Mesothelial cell of epicardium (in vitro differentiated cells): ENCODE results near the gene COL8A1. TPM values are rescaled to one million over a fixed set of nuclear protein-coding genes. Genes with fewer than 3 reads are reported as not detected.

Experiments
- DNase-seq, 2 experiments: peaks; one replicate each; pipeline ENCODE4 v3.0.0; 2021; ENCODE audit warnings: low spot score in 2 of 2; ENCODE audit not compliant: unreplicated experiment in 2 of 2
- H3K27ac Mint-ChIP-seq: 2 replicates; pipeline ENCODE4 v1.8.0; 2021; ENCODE audit warnings: mixed read lengths
- H3K27me3 Mint-ChIP-seq: 2 replicates; pipeline ENCODE4 v1.8.0; 2021; ENCODE audit warnings: low read depth, mixed read lengths
- H3K36me3 Mint-ChIP-seq: 2 replicates; pipeline ENCODE4 v1.8.0; 2021; ENCODE audit warnings: mixed read lengths
- H3K4me1 Mint-ChIP-seq: 2 replicates; pipeline ENCODE4 v1.8.0; 2021; ENCODE audit warnings: mixed read lengths
- H3K4me3 Mint-ChIP-seq: 2 replicates; pipeline ENCODE4 v1.8.0; 2021; ENCODE audit warnings: mild to moderate bottlenecking, moderate library complexity, mixed read lengths
- H3K9me3 Mint-ChIP-seq: 2 replicates; pipeline ENCODE4 v1.8.0; 2021; ENCODE audit warnings: mixed read lengths
- total RNA-seq: library from RNA; stranded (reverse); gene quantifications from 3 replicates; pipeline ENCODE4 v1.2.1, GENCODE V29; 2021
- TF ChIP-seq, protein P1 (sequence below): fragments of 200-600 bp; sonication (generic); IDR thresholded peaks from one replicate; pipeline ENCODE4 v1.5.0; 2021; ENCODE audit warnings: antibody characterized with exemption; ENCODE audit not compliant: unreplicated experiment

COL8A1 gene
- total RNA-seq, 1 donor from 2014 or later: 1.1 TPM

- Mint-ChIP-seq H3K9me3 (no peaks in the 10 kb centered on the region), H3K27me3 (no peaks in the 10 kb centered on the region), H3K4me3 (no peak overlapping the region), H3K4me1 (peaks cover 5% of the 10 kb centered on the region), H3K27ac (no peak overlapping the region), H3K36me3 (no peaks in the 10 kb centered on the region)
- TF ChIP-seq, protein P1, sequence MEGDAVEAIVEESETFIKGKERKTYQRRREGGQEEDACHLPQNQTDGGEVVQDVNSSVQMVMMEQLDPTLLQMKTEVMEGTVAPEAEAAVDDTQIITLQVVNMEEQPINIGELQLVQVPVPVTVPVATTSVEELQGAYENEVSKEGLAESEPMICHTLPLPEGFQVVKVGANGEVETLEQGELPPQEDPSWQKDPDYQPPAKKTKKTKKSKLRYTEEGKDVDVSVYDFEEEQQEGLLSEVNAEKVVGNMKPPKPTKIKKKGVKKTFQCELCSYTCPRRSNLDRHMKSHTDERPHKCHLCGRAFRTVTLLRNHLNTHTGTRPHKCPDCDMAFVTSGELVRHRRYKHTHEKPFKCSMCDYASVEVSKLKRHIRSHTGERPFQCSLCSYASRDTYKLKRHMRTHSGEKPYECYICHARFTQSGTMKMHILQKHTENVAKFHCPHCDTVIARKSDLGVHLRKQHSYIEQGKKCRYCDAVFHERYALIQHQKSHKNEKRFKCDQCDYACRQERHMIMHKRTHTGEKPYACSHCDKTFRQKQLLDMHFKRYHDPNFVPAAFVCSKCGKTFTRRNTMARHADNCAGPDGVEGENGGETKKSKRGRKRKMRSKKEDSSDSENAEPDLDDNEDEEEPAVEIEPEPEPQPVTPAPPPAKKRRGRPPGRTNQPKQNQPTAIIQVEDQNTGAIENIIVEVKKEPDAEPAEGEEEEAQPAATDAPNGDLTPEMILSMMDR: no peak
- DNase-seq: no peak
Observed at GRCh38 chr3:99651531-99651930, 13.1 kb downstream of the COL8A1 start.

- no peaks in the 10 kb centered on the region for H3K36me3 Mint-ChIP-seq
- H3K27ac Mint-ChIP-seq: no peak overlapping the region
- H3K4me3 Mint-ChIP-seq: no peak overlapping the region
- TF ChIP-seq, protein P1: no peak
- no peaks in the 10 kb centered on the region for H3K4me1 Mint-ChIP-seq
- H3K9me3 Mint-ChIP-seq: no peaks in the 10 kb centered on the region
- H3K27me3 Mint-ChIP-seq: peaks cover 1% of the 10 kb centered on the region
- no peak for DNase-seq
Observed at GRCh38 chr3:99656624-99657023, 18.2 kb downstream of the COL8A1 start.

GRCh38 chr3:99658274-99658673 is 19.9 kb downstream of the COL8A1 start:
- no peak for DNase-seq
- Mint-ChIP-seq H3K27me3 (peaks cover 1% of the 10 kb centered on the region), H3K4me1 (no peaks in the 10 kb centered on the region), H3K4me3 (no peak overlapping the region), H3K36me3 (no peaks in the 10 kb centered on the region), H3K27ac (no peak overlapping the region), H3K9me3 (no peaks in the 10 kb centered on the region)
- TF ChIP-seq, protein P1: no peak

- TF ChIP-seq, protein P1: no peak
- Mint-ChIP-seq H3K4me1 (no peaks in the 10 kb centered on the region), H3K9me3 (no peaks in the 10 kb centered on the region), H3K27me3 (peaks cover 1% of the 10 kb centered on the region), H3K27ac (no peak overlapping the region), H3K36me3 (no peaks in the 10 kb centered on the region), H3K4me3 (no peak overlapping the region)
- DNase-seq: no peak
Observed at GRCh38 chr3:99659032-99659431, 20.6 kb downstream of the COL8A1 start.

DNA sequence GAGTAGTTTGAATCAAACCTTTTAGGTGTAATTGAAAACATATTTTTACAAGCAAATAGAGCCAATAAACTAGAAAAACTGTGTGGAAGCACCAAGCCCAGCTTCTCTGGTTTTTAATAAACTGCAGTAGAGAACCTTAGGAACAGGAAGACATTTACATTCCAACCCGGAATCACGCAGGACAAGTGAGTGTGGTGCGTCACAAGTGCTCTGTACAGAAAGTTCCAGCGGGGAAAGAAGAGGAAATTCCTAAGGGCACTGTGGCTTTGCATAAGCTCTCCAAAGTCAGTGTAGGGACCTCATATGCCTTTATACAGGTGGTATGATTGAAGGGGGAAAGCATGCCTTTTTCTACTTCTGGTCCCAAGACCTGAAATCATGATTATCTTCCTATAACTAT is 21.6 kb downstream of the COL8A1 start:
- TF ChIP-seq, protein P1: no peak
- Mint-ChIP-seq H3K27ac (no peak overlapping the region), H3K9me3 (no peaks in the 10 kb centered on the region), H3K36me3 (no peaks in the 10 kb centered on the region), H3K27me3 (peaks cover 2% of the 10 kb centered on the region), H3K4me1 (no peaks in the 10 kb centered on the region), H3K4me3 (no peak overlapping the region)
- DNase-seq: no peak
